SK-N-SH (cell line): ENCODE results near the gene CCDC80. TPM values are rescaled to one million over a fixed set of nuclear protein-coding genes. Genes with fewer than 3 reads are reported as not detected.

Source experiments
- CTCF ChIA-PET: fragments of 300-600, 350-600 bp; formaldehyde crosslinking; extraction: SDS; loops from one replicate; lab custom pipeline; 2021; lab: Yijun Ruan, JAX
- POLR2A ChIA-PET: fragments of 350-600 bp; sonication (Branson Sonifier 250); formaldehyde crosslinking; extraction: SDS; loops from one replicate; lab custom pipeline; 2020; ENCODE audit warnings: antibody characterized with exemption, inconsistent platforms; lab: Yijun Ruan, JAX
- DNase-seq: peaks from one replicate; pipeline ENCODE4 v3.0.0; 2012
- H2AFZ ChIP-seq: fragments of 200-600 bp; sonication (generic); 2 replicates; pipeline ENCODE4 v1.8.1; 2016; ENCODE audit warnings: antibody characterized with exemption, mild to moderate bottlenecking, low read depth
- H3F3A ChIP-seq: fragments of 200-600 bp; sonication (generic); replicated peaks from 2 replicates; pipeline ENCODE3; 2016; ENCODE audit warnings: antibody characterized with exemption, mild to moderate bottlenecking; ENCODE audit not compliant: insufficient read depth
- H3K27ac ChIP-seq, 2 experiments: fragments of 200-500 bp in 1 of 2; fragments of 200-600 bp in 1 of 2; sonication (Bioruptor generic) in 1 of 2; sonication (generic), shearing (Covaris generic) in 1 of 2; 2 replicates each; pipeline versions ENCODE4 v1.5.1 to v1.6.1; 2014 to 2016; ENCODE audit warnings: low read depth in 2 of 2, inconsistent platforms in 1 of 2, low read length in 1 of 2, mild to moderate bottlenecking in 1 of 2, mixed read lengths in 1 of 2
- H3K27me3 ChIP-seq: fragments of 200-600 bp; sonication (generic), shearing (Covaris generic); 2 replicates; pipeline ENCODE4 v1.6.1; 2016; ENCODE audit warnings: mixed run types; ENCODE audit not compliant: insufficient read depth
- H3K36me3 ChIP-seq, 2 experiments: fragments of 200-500 bp in 1 of 2; fragments of 200-600 bp in 1 of 2; sonication (Bioruptor generic) in 1 of 2; sonication (generic) in 1 of 2; replicated peaks in 1 of 2; 2 replicates each; pipeline versions ENCODE3 to v1.5.1; 2014 to 2016; ENCODE audit warnings: low read length in 1 of 2, mild to moderate bottlenecking in 1 of 2; ENCODE audit not compliant: insufficient read depth in 2 of 2, control insufficient read depth in 1 of 2
- H3K4me1 ChIP-seq, 2 experiments: fragments of 200-500 bp in 1 of 2; fragments of 200-600 bp in 1 of 2; sonication (Bioruptor generic) in 1 of 2; sonication (generic), shearing (Covaris generic) in 1 of 2; 2 replicates each; pipeline versions ENCODE4 v1.5.1 to v1.6.1; 2014 to 2016; ENCODE audit warnings: low read depth in 1 of 2, low read length in 1 of 2, mixed run types in 1 of 2; ENCODE audit not compliant: insufficient read depth in 2 of 2, control insufficient read depth in 1 of 2
- H3K4me2 ChIP-seq: fragments of 200-600 bp; sonication (generic), shearing (Covaris generic); 2 replicates; pipeline ENCODE4 v1.6.1; 2017; ENCODE audit warnings: mixed run types
- H3K4me3 ChIP-seq, 2 experiments: fragments of 200-500 bp in 1 of 2; fragments of 200-600 bp in 1 of 2; sonication (Bioruptor generic) in 1 of 2; sonication (generic), shearing (Covaris generic) in 1 of 2; 2 replicates each; pipeline versions ENCODE4 v1.5.1 to v1.8.1; 2014 to 2016; ENCODE audit warnings: low read depth in 2 of 2, inconsistent platforms in 1 of 2, low read length in 1 of 2, mild to moderate bottlenecking in 1 of 2, mixed read lengths in 1 of 2, moderate library complexity in 1 of 2
- H3K79me2 ChIP-seq: fragments of 200-600 bp; sonication (generic); 2 replicates; pipeline ENCODE4 v1.8.1; 2017; ENCODE audit warnings: mild to moderate bottlenecking; ENCODE audit not compliant: insufficient read depth
- H3K9ac ChIP-seq: fragments of 200-600 bp; sonication (generic); 2 replicates; pipeline ENCODE4 v1.6.1; 2017; ENCODE audit warnings: mixed run types
- H3K9me2 ChIP-seq: fragments of 200-600 bp; sonication (generic); 2 replicates; pipeline ENCODE4 v1.6.1; 2017; ENCODE audit warnings: mixed run types
- H3K9me3 ChIP-seq: fragments of 200-600 bp; sonication (generic); 2 replicates; pipeline ENCODE4 v1.6.1; 2017; ENCODE audit warnings: mixed run types, mild to moderate bottlenecking, moderate library complexity
- H4K20me1 ChIP-seq: fragments of 200-600 bp; sonication (generic); 2 replicates; pipeline ENCODE4 v1.6.1; 2017; ENCODE audit warnings: mild to moderate bottlenecking, mixed run types; ENCODE audit not compliant: insufficient read depth
- ELF1 ChIP-seq: IDR thresholded peaks from 2 replicates; pipeline ENCODE4 v1.4.0; 2012
- EP300 ChIP-seq, 2 experiments: IDR thresholded peaks; 2 replicates each; pipeline versions ENCODE4 v1.4.0 to v1.6.1; 2012; ENCODE audit warnings: borderline replicate concordance in 1 of 2, low read depth in 1 of 2, low read length in 1 of 2
- EZH2phosphoT487 ChIP-seq: fragments of 200-600 bp; sonication (generic); IDR thresholded peaks from 2 replicates; pipeline ENCODE4 v1.6.1; 2017; ENCODE audit warnings: low read depth, mixed run types, mild to moderate bottlenecking, antibody characterized with exemption, moderate library complexity, borderline replicate concordance
- FOSL2 ChIP-seq: IDR thresholded peaks from 2 replicates; pipeline ENCODE4 v1.4.0; 2012; ENCODE audit warnings: low read depth, mild to moderate bottlenecking, moderate library complexity, borderline replicate concordance
- FOXM1 ChIP-seq: IDR thresholded peaks from 2 replicates; pipeline ENCODE4 v1.4.0; 2012; ENCODE audit warnings: low read depth, mild to moderate bottlenecking
- JUND ChIP-seq: IDR thresholded peaks from 2 replicates; pipeline ENCODE4 v1.4.0; 2012
- MEF2A ChIP-seq: IDR thresholded peaks from 2 replicates; pipeline ENCODE4 v1.4.0; 2012; ENCODE audit warnings: low read depth, borderline replicate concordance
- MXI1 ChIP-seq: IDR thresholded peaks from 2 replicates; pipeline ENCODE4 v1.6.1; 2012; ENCODE audit warnings: mild to moderate bottlenecking, low read depth, low read length, improper control_type of control experiment
- NFIC ChIP-seq: IDR thresholded peaks from 2 replicates; pipeline ENCODE4 v1.4.0; 2012; ENCODE audit warnings: borderline replicate concordance
- PBX3 ChIP-seq: IDR thresholded peaks from 2 replicates; pipeline ENCODE4; 2012
- POLR2AphosphoS5 ChIP-seq: IDR thresholded peaks from 2 replicates; pipeline ENCODE4 v1.6.1; 2012; ENCODE audit warnings: low read depth, low read length
- RAD21 ChIP-seq: IDR thresholded peaks from 2 replicates; pipeline ENCODE4 v1.6.1; 2012; ENCODE audit warnings: mild to moderate bottlenecking, low read length
- RXRA ChIP-seq: IDR thresholded peaks from 2 replicates; pipeline ENCODE4 v1.4.0; 2012; ENCODE audit warnings: low read depth, mild to moderate bottlenecking, borderline replicate concordance
- SMC3 ChIP-seq: IDR thresholded peaks from 2 replicates; pipeline ENCODE4 v1.6.1; 2012; ENCODE audit warnings: low read depth, low read length, improper control_type of control experiment
- TAF1 ChIP-seq: IDR thresholded peaks from 2 replicates; pipeline ENCODE4 v1.6.1; 2012; ENCODE audit warnings: low read depth, mild to moderate bottlenecking, low read length, moderate library complexity, borderline replicate concordance
- TCF12 ChIP-seq: IDR thresholded peaks from 2 replicates; pipeline ENCODE4 v1.4.0; 2012
- YY1 ChIP-seq: IDR thresholded peaks from 2 replicates; pipeline ENCODE4 v1.4.0; 2012; ENCODE audit warnings: low read depth, mild to moderate bottlenecking
- ZBTB33 ChIP-seq: IDR thresholded peaks from 2 replicates; pipeline ENCODE4 v1.4.0; 2012; ENCODE audit warnings: low read depth, borderline replicate concordance
- WGBS: methylation state at CpG from one replicate; pipeline ENCODE4 v1.1.6; 2017; ENCODE audit warnings: low lambda C conversion rate; 5-methylcytosine and 5-hydroxymethylcytosine counted together
- polyA plus RNA-seq, 3 experiments: library from polyadenylated mRNA; depleted of rRNA; stranded (reverse); fragments of >200 nt; gene quantifications; 2 replicates each; pipeline ENCODE4 v1.2.3, GENCODE V29; 2012
- TF ChIP-seq, protein P1 (sequence below): fragments of 200-600 bp; sonication (generic); IDR thresholded peaks from 2 replicates; pipeline ENCODE4 v1.6.1; 2017; ENCODE audit warnings: antibody characterized with exemption, mild to moderate bottlenecking, moderate library complexity
- TF ChIP-seq, protein P2 (sequence below): fragments of 150-350 bp; IDR thresholded peaks from 2 replicates; pipeline ENCODE4 v1.6.1; 2017; ENCODE audit warnings: antibody characterized with exemption, low read length, low read depth, borderline replicate concordance

Gene CCDC80
- polyA plus RNA-seq, 1 of the 3 experiments (the other 2 are of a cell fraction), result 83.4 TPM

GRCh38 chr3:112689989-112690388, 49.0 kb upstream of the CCDC80 start:
- no peak for TF ChIP-seq EZH2phosphoT487
- no peak for TF ChIP-seq FOXM1
- no peak for TF ChIP-seq RXRA
- TF ChIP-seq RAD21, result no peak
- no peak for TF ChIP-seq JUND
- no peak for DNase-seq
- Histone ChIP-seq H3K27me3 (no peaks in the 10 kb centered on the region), H3K9me2 (no peaks in the 10 kb centered on the region), H3K4me2 (peak overlapping the region; percentile 12; the same call in 1 of the 2 replicates), H4K20me1 (no peaks in the 10 kb centered on the region), H2AFZ (peak overlapping the region; percentile 37; the same call in 1 of the 2 replicates), H3K27ac (peak overlapping the region in 1 of 2 experiments; percentile 11; a peak in 1 of 4 replicates), H3K36me3 (no peaks in the 10 kb centered on the region), H3K4me1 (peaks cover 8 to 24% of the 10 kb centered on the region in 2 experiments; a peak in 3 of 4 replicates), H3K79me2 (no peaks in the 10 kb centered on the region), H3F3A (peaks cover 26% of the 10 kb centered on the region), H3K9ac (no peak overlapping the region), H3K9me3 (no peaks in the 10 kb centered on the region), H3K4me3 (no peak overlapping the region)
- ChIA-PET POLR2A (no interaction called here), CTCF (interaction anchor here (0.9 to 1.5 kb wide), 2 partner anchors 14 to 45 kb away, joined by 3 read pairs; no protein-coding TSS in a partner anchor)
- WGBS, result 94% methylated on average over 2 of the region's 2 CpGs

GRCh38 chr3:112689385-112689784, 48.4 kb upstream of the CCDC80 start:
- POLR2A ChIA-PET, result no interaction called here
- H3K4me2 ChIP-seq, result 0 out of 2 replicates have a peak overlapping the region, but pooled peaks have one; percentile 12
- H3K4me3 ChIP-seq, result no peak overlapping the region
- no peaks in the 10 kb centered on the region for H3K9me2 ChIP-seq
- H4K20me1 ChIP-seq, result no peaks in the 10 kb centered on the region
- H3K4me1 ChIP-seq, result peaks cover 8 to 24% of the 10 kb centered on the region in 2 experiments; a peak in 3 of 4 replicates
- peak overlapping the region; percentile 11 to 71 for H3K27ac ChIP-seq
- DNase-seq, result no peak
- WGBS, result 56% methylated on average over 1 of the region's 1 CpG
- H3K79me2 ChIP-seq, result no peaks in the 10 kb centered on the region
- H2AFZ ChIP-seq, result peak overlapping the region; percentile 37; the same call in 1 of the 2 replicates
- H3K9ac ChIP-seq, result no peak overlapping the region
- no peaks in the 10 kb centered on the region for H3K36me3 ChIP-seq
- CTCF ChIA-PET, result interaction anchor here (0.9 kb wide), 2 partner anchors 14 to 45 kb away, joined by 3 read pairs; no protein-coding TSS in a partner anchor
- peaks cover 26% of the 10 kb centered on the region for H3F3A ChIP-seq
- no peaks in the 10 kb centered on the region for H3K9me3 ChIP-seq
- no peaks in the 10 kb centered on the region for H3K27me3 ChIP-seq
- TF ChIP-seq TAF1 (no peak), FOXM1 (no peak), ELF1 (no peak), NFIC (no peak), ZBTB33 (no peak), YY1 (no peak), EP300 (IDR thresholded peaks at IDR 0.05; ENCODE audit: borderline replicate concordance in 1 of 2, low read depth in 1 of 2, low read length in 1 of 2) (no peak), POLR2AphosphoS5 (no peak), FOSL2 (no peak), SMC3 (no peak), RXRA (no peak), MXI1 (no peak), JUND (no peak), TCF12 (no peak), PBX3 (no peak), MEF2A (no peak)
- TF ChIP-seq, protein P1, sequence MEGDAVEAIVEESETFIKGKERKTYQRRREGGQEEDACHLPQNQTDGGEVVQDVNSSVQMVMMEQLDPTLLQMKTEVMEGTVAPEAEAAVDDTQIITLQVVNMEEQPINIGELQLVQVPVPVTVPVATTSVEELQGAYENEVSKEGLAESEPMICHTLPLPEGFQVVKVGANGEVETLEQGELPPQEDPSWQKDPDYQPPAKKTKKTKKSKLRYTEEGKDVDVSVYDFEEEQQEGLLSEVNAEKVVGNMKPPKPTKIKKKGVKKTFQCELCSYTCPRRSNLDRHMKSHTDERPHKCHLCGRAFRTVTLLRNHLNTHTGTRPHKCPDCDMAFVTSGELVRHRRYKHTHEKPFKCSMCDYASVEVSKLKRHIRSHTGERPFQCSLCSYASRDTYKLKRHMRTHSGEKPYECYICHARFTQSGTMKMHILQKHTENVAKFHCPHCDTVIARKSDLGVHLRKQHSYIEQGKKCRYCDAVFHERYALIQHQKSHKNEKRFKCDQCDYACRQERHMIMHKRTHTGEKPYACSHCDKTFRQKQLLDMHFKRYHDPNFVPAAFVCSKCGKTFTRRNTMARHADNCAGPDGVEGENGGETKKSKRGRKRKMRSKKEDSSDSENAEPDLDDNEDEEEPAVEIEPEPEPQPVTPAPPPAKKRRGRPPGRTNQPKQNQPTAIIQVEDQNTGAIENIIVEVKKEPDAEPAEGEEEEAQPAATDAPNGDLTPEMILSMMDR, result no peak
- TF ChIP-seq, protein P2, sequence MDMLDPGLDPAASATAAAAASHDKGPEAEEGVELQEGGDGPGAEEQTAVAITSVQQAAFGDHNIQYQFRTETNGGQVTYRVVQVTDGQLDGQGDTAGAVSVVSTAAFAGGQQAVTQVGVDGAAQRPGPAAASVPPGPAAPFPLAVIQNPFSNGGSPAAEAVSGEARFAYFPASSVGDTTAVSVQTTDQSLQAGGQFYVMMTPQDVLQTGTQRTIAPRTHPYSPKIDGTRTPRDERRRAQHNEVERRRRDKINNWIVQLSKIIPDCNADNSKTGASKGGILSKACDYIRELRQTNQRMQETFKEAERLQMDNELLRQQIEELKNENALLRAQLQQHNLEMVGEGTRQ, result no peak
- TF ChIP-seq, all 33 proteins: peak for 0
